ENCODE results near the gene SLC41A3.

- TF ChIP-seq, protein P1, sequence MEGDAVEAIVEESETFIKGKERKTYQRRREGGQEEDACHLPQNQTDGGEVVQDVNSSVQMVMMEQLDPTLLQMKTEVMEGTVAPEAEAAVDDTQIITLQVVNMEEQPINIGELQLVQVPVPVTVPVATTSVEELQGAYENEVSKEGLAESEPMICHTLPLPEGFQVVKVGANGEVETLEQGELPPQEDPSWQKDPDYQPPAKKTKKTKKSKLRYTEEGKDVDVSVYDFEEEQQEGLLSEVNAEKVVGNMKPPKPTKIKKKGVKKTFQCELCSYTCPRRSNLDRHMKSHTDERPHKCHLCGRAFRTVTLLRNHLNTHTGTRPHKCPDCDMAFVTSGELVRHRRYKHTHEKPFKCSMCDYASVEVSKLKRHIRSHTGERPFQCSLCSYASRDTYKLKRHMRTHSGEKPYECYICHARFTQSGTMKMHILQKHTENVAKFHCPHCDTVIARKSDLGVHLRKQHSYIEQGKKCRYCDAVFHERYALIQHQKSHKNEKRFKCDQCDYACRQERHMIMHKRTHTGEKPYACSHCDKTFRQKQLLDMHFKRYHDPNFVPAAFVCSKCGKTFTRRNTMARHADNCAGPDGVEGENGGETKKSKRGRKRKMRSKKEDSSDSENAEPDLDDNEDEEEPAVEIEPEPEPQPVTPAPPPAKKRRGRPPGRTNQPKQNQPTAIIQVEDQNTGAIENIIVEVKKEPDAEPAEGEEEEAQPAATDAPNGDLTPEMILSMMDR (IDR thresholded peaks at IDR 0.05; ENCODE audit: low read depth, low read length, poor library complexity, severe bottlenecking), result no peak
- no peak for TF ChIP-seq EZH2phosphoT487 (IDR thresholded peaks at IDR 0.05; ENCODE audit: borderline replicate concordance, low read length)
These were observed 22.6 kb upstream of the SLC41A3 start for GRCh38 chr3:126106336-126107202.

All from DOHH2 (cell line).